GM23338 (cell line): ENCODE results near the gene TPX2. TPM values are rescaled to one million over a fixed set of nuclear protein-coding genes. Genes with fewer than 3 reads are reported as not detected.

Experiments used
- ATAC-seq: fragments of 200-7000 bp; cut with Tn5 transposase; 3 replicates; pipeline ENCODE4 v1.9.1; 2020
- DNase-seq: peaks from one replicate; pipeline ENCODE4 v3.0.0-alpha.2; 2015; ENCODE audit warnings: low spot score
- H2AFZ ChIP-seq: fragments of 200-600 bp; sonication (generic); 2 replicates; pipeline ENCODE4 v1.8.0; 2016; ENCODE audit warnings: antibody characterized with exemption, mild to moderate bottlenecking, moderate library complexity
- H3F3A ChIP-seq: fragments of 200-600 bp; sonication (generic); replicated peaks from 2 replicates; pipeline ENCODE4 v1.8.0; 2017; ENCODE audit warnings: antibody characterized with exemption, mixed run types, low read depth
- H3K27ac ChIP-seq: fragments of 200-600 bp; sonication (generic); 2 replicates; pipeline ENCODE4 v1.6.1; 2016; ENCODE audit warnings: low read depth
- H3K27me3 ChIP-seq: fragments of 200-600 bp; sonication (generic); 2 replicates; pipeline ENCODE4 v1.8.0; 2016; ENCODE audit warnings: mild to moderate bottlenecking, mixed run types, moderate library complexity; ENCODE audit not compliant: insufficient read depth
- H3K36me3 ChIP-seq: fragments of 200-600 bp; sonication (generic); 2 replicates; pipeline ENCODE4 v1.8.0; 2016; ENCODE audit warnings: mild to moderate bottlenecking; ENCODE audit not compliant: insufficient read depth
- H3K4me1 ChIP-seq: fragments of 200-600 bp; sonication (generic); 2 replicates; pipeline ENCODE4 v1.8.0; 2016; ENCODE audit warnings: mild to moderate bottlenecking, moderate library complexity; ENCODE audit not compliant: insufficient read depth
- H3K4me2 ChIP-seq: fragments of 200-600 bp; sonication (generic); 2 replicates; pipeline ENCODE4 v1.7.1; 2017; ENCODE audit warnings: mixed run types
- H3K4me3 ChIP-seq: fragments of 200-600 bp; sonication (generic); 2 replicates; pipeline ENCODE4 v1.6.1; 2016; ENCODE audit warnings: mixed run types
- H3K79me2 ChIP-seq: fragments of 200-600 bp; sonication (generic); replicated peaks from 2 replicates; pipeline ENCODE4 v1.8.0; 2017; ENCODE audit warnings: mild to moderate bottlenecking; ENCODE audit not compliant: insufficient read depth
- H3K9me2 ChIP-seq: fragments of 200-600 bp; sonication (generic); 2 replicates; pipeline ENCODE4 v1.8.0; 2017; ENCODE audit not compliant: insufficient read depth
- H4K20me1 ChIP-seq: fragments of 200-600 bp; sonication (generic); replicated peaks from 2 replicates; pipeline ENCODE4 v1.8.0; 2017; ENCODE audit warnings: mild to moderate bottlenecking; ENCODE audit not compliant: insufficient read depth
- H3K27ac Mint-ChIP-seq: 2 replicates; pipeline ENCODE4 v1.8.0; 2020; ENCODE audit warnings: inconsistent platforms, mild to moderate bottlenecking, moderate library complexity, mixed read lengths
- H3K27me3 Mint-ChIP-seq: 3 replicates; pipeline ENCODE4 v1.8.0; 2022; ENCODE audit warnings: low read depth, mild to moderate bottlenecking, moderate library complexity, mixed read lengths, inconsistent platforms; ENCODE audit not compliant: insufficient read depth, poor library complexity
- H3K36me3 Mint-ChIP-seq: 3 replicates; pipeline ENCODE4 v1.8.0; 2021; ENCODE audit warnings: low read depth, mild to moderate bottlenecking, inconsistent platforms, moderate library complexity, mixed read lengths
- H3K4me1 Mint-ChIP-seq: 3 replicates; pipeline ENCODE4 v1.8.0; 2020; ENCODE audit warnings: mild to moderate bottlenecking, inconsistent platforms, mixed read lengths
- H3K4me3 Mint-ChIP-seq: 3 replicates; pipeline ENCODE4 v1.8.0; 2021; ENCODE audit warnings: moderate library complexity, mild to moderate bottlenecking, inconsistent platforms, mixed read lengths
- H3K9me3 Mint-ChIP-seq: 3 replicates; pipeline ENCODE4 v1.8.0; 2020; ENCODE audit warnings: moderate library complexity, mild to moderate bottlenecking, inconsistent platforms, mixed read lengths
- CREB1 ChIP-seq: fragments of 250-450 bp; sonication (Bioruptor Pico); IDR thresholded peaks from 2 replicates; pipeline ENCODE4 v1.5.0; 2020; ENCODE audit warnings: low read depth, mild to moderate bottlenecking, moderate library complexity
- ETS1 ChIP-seq: IDR thresholded peaks from 2 replicates; pipeline ENCODE4 v1.6.1; 2016; ENCODE audit warnings: antibody characterized with exemption
- EZH2 ChIP-seq: fragments of 200-600 bp; sonication (generic); IDR thresholded peaks from one replicate; pipeline ENCODE4 v1.8.0; 2017; ENCODE audit warnings: antibody characterized with exemption, mild to moderate bottlenecking, low read depth; ENCODE audit not compliant: unreplicated experiment
- EZH2phosphoT487 ChIP-seq: fragments of 200-600 bp; sonication (generic); IDR thresholded peaks from one replicate; pipeline ENCODE4 v1.8.1; 2018; ENCODE audit warnings: antibody characterized with exemption; ENCODE audit not compliant: unreplicated experiment
- JUNB ChIP-seq: IDR thresholded peaks from one replicate; pipeline ENCODE4 v1.6.1; 2016; ENCODE audit warnings: antibody characterized with exemption; ENCODE audit not compliant: unreplicated experiment
- NANOG ChIP-seq: IDR thresholded peaks from 2 replicates; pipeline ENCODE4 v1.6.1; 2016; ENCODE audit warnings: antibody characterized with exemption, borderline replicate concordance
- POLR2AphosphoS5 ChIP-seq: IDR thresholded peaks from 2 replicates; pipeline ENCODE4 v1.6.1; 2016; ENCODE audit warnings: antibody characterized with exemption, low read depth
- ZNF114 ChIP-seq: fragments of 250-450 bp; sonication (Bioruptor Pico); IDR thresholded peaks from 2 replicates; pipeline ENCODE4 v1.5.0; 2020; ENCODE audit warnings: mild to moderate bottlenecking, moderate library complexity
- ZNF331 ChIP-seq: fragments of 250-450 bp; sonication (Bioruptor Pico); IDR thresholded peaks from 2 replicates; pipeline ENCODE4 v1.5.0; 2020; ENCODE audit warnings: low read depth, mild to moderate bottlenecking, moderate library complexity
- polyA plus RNA-seq: library from polyadenylated mRNA; unstranded; fragments of >200 nt; fragmentation: Nextera tagmentation; extraction: Ambion mirVana; gene quantifications from 2 replicates; pipeline ENCODE4 v1.2.1, GENCODE V29; 2016
- total RNA-seq: library from RNA; depleted of rRNA; stranded (reverse); fragments of >200 nt; shearing (Covaris generic); gene quantifications from 2 replicates; pipeline ENCODE4 v1.2.3, GENCODE V29; 2014
- TF ChIP-seq, protein P1 (sequence below), 2 experiments: fragments of 200-600 bp in 1 of 2; sonication (generic) in 1 of 2; conservative IDR thresholded peaks; 2 replicates each; pipeline versions ENCODE4 v1.5.1 to v1.6.1; 2016 to 2017; ENCODE audit warnings: antibody characterized with exemption in 2 of 2, low read depth in 2 of 2, mild to moderate bottlenecking in 2 of 2, moderate library complexity in 1 of 2
- TF ChIP-seq, protein P2 (sequence below): fragments of 250-450 bp; sonication (Bioruptor Pico); IDR thresholded peaks from 2 replicates; pipeline ENCODE4 v1.5.0; 2020; ENCODE audit warnings: mild to moderate bottlenecking, moderate library complexity
- TF ChIP-seq, protein P3 (sequence below): IDR thresholded peaks from one replicate; pipeline ENCODE4 v1.6.1; 2018; ENCODE audit warnings: antibody characterized with exemption; ENCODE audit not compliant: unreplicated experiment

TPX2 gene
- total and polyA plus RNA-seq, 2 experiments from 2014 or later, result 101 to 159 TPM

DNA sequence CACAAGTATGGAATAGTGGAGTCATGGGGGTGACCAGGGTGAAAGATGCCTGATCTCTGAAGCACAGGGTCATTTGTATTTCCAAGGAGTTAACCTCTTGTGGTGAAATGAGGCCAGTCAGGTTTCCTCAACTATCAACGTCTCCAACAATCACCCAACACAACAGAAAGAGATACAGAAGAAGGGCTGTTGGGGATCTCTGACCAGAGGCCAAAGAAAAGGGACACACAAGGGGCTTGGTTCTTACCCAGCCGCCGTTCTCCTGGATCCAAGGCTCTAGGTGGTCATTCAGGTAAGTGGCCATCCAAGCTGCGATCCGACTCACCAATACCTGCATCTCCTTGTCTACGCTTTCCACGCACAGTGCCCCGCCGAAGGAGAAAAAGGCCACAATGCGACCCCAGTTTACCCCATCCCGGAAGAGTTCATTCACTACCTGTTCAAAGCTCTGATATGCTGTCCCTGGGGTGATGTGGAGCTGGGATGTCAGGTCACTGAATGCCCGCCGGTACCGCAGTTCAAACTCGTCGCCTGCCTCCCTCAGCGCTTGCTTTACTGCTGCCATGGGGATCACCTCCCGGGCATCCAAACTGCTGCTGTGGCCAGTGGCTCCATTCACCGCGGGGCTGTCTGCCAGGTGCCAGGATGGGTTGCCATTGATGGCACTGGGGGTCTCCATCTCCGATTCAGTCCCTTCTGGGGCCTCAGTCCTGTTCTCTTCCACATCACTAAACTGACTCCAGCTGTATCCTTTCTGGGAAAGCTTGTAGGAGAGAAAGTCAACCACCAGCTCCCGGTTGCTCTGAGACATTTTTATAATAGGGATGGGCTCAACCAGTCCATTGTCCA lies 17.5 kb upstream of the TPX2 start:
- H3K4me3 ChIP-seq, result peak overlapping the region; percentile 71
- H3K9me3 Mint-ChIP-seq, result no peaks in the 10 kb centered on the region; the same call in 2 of the 3 replicates
- H3K27ac Mint-ChIP-seq, result no peak overlapping the region
- H3K27ac ChIP-seq, result peak overlapping the region; percentile 100
- H3K4me1 ChIP-seq, result peaks cover 49% of the 10 kb centered on the region
- H3K36me3 ChIP-seq, result peaks cover 8% of the 10 kb centered on the region; the same call in 1 of the 2 replicates
- TF ChIP-seq, protein P1, sequence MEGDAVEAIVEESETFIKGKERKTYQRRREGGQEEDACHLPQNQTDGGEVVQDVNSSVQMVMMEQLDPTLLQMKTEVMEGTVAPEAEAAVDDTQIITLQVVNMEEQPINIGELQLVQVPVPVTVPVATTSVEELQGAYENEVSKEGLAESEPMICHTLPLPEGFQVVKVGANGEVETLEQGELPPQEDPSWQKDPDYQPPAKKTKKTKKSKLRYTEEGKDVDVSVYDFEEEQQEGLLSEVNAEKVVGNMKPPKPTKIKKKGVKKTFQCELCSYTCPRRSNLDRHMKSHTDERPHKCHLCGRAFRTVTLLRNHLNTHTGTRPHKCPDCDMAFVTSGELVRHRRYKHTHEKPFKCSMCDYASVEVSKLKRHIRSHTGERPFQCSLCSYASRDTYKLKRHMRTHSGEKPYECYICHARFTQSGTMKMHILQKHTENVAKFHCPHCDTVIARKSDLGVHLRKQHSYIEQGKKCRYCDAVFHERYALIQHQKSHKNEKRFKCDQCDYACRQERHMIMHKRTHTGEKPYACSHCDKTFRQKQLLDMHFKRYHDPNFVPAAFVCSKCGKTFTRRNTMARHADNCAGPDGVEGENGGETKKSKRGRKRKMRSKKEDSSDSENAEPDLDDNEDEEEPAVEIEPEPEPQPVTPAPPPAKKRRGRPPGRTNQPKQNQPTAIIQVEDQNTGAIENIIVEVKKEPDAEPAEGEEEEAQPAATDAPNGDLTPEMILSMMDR (conservative IDR thresholded peaks at IDR 0.05; ENCODE audit: low read depth in 2 of 2), result no peak
- TF ChIP-seq, protein P2, sequence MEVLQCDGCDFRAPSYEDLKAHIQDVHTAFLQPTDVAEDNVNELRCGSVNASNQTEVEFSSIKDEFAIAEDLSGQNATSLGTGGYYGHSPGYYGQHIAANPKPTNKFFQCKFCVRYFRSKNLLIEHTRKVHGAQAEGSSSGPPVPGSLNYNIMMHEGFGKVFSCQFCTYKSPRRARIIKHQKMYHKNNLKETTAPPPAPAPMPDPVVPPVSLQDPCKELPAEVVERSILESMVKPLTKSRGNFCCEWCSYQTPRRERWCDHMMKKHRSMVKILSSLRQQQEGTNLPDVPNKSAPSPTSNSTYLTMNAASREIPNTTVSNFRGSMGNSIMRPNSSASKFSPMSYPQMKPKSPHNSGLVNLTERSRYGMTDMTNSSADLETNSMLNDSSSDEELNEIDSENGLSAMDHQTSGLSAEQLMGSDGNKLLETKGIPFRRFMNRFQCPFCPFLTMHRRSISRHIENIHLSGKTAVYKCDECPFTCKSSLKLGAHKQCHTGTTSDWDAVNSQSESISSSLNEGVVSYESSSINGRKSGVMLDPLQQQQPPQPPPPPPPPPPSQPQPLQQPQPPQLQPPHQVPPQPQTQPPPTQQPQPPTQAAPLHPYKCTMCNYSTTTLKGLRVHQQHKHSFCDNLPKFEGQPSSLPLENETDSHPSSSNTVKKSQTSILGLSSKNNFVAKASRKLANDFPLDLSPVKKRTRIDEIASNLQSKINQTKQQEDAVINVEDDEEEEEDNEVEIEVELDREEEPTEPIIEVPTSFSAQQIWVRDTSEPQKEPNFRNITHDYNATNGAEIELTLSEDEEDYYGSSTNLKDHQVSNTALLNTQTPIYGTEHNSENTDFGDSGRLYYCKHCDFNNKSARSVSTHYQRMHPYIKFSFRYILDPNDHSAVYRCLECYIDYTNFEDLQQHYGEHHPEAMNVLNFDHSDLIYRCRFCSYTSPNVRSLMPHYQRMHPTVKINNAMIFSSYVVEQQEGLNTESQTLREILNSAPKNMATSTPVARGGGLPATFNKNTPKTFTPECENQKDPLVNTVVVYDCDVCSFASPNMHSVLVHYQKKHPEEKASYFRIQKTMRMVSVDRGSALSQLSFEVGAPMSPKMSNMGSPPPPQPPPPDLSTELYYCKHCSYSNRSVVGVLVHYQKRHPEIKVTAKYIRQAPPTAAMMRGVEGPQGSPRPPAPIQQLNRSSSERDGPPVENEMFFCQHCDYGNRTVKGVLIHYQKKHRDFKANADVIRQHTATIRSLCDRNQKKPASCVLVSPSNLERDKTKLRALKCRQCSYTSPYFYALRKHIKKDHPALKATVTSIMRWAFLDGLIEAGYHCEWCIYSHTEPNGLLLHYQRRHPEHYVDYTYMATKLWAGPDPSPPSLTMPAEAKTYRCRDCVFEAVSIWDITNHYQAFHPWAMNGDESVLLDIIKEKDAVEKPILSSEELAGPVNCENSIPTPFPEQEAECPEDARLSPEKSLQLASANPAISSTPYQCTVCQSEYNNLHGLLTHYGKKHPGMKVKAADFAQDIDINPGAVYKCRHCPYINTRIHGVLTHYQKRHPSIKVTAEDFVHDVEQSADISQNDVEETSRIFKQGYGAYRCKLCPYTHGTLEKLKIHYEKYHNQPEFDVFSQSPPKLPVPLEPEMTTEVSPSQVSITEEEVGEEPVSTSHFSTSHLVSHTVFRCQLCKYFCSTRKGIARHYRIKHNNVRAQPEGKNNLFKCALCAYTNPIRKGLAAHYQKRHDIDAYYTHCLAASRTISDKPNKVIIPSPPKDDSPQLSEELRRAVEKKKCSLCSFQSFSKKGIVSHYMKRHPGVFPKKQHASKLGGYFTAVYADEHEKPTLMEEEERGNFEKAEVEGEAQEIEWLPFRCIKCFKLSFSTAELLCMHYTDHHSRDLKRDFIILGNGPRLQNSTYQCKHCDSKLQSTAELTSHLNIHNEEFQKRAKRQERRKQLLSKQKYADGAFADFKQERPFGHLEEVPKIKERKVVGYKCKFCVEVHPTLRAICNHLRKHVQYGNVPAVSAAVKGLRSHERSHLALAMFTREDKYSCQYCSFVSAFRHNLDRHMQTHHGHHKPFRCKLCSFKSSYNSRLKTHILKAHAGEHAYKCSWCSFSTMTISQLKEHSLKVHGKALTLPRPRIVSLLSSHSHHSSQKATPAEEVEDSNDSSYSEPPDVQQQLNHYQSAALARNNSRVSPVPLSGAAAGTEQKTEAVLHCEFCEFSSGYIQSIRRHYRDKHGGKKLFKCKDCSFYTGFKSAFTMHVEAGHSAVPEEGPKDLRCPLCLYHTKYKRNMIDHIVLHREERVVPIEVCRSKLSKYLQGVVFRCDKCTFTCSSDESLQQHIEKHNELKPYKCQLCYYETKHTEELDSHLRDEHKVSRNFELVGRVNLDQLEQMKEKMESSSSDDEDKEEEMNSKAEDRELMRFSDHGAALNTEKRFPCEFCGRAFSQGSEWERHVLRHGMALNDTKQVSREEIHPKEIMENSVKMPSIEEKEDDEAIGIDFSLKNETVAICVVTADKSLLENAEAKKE (CRISPR knock-in tag), result no peak
- no peak for TF ChIP-seq ZNF114
- TF ChIP-seq EZH2phosphoT487, result no peak
- no peak for TF ChIP-seq JUNB
- TF ChIP-seq EZH2, result no peak
- TF ChIP-seq NANOG, result no peak
- TF ChIP-seq CREB1 (CRISPR knock-in tag), result no peak
- TF ChIP-seq, protein P3, sequence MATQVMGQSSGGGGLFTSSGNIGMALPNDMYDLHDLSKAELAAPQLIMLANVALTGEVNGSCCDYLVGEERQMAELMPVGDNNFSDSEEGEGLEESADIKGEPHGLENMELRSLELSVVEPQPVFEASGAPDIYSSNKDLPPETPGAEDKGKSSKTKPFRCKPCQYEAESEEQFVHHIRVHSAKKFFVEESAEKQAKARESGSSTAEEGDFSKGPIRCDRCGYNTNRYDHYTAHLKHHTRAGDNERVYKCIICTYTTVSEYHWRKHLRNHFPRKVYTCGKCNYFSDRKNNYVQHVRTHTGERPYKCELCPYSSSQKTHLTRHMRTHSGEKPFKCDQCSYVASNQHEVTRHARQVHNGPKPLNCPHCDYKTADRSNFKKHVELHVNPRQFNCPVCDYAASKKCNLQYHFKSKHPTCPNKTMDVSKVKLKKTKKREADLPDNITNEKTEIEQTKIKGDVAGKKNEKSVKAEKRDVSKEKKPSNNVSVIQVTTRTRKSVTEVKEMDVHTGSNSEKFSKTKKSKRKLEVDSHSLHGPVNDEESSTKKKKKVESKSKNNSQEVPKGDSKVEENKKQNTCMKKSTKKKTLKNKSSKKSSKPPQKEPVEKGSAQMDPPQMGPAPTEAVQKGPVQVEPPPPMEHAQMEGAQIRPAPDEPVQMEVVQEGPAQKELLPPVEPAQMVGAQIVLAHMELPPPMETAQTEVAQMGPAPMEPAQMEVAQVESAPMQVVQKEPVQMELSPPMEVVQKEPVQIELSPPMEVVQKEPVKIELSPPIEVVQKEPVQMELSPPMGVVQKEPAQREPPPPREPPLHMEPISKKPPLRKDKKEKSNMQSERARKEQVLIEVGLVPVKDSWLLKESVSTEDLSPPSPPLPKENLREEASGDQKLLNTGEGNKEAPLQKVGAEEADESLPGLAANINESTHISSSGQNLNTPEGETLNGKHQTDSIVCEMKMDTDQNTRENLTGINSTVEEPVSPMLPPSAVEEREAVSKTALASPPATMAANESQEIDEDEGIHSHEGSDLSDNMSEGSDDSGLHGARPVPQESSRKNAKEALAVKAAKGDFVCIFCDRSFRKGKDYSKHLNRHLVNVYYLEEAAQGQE, result no peak
- TF ChIP-seq POLR2AphosphoS5, result no peak
- no peak for TF ChIP-seq ETS1
- TF ChIP-seq ZNF331 (CRISPR knock-in tag), result no peak
- peaks cover 8% of the 10 kb centered on the region for H3F3A ChIP-seq
- peaks cover 53% of the 10 kb centered on the region for H3K4me1 Mint-ChIP-seq
- H3K4me3 Mint-ChIP-seq, result peak overlapping the region; percentile 90
- H2AFZ ChIP-seq, result no peak overlapping the region
- no peaks in the 10 kb centered on the region for H3K9me2 ChIP-seq
- ATAC-seq (no peak), DNase-seq (peak; percentile 43)
- no peaks in the 10 kb centered on the region for H3K27me3 ChIP-seq
- no peaks in the 10 kb centered on the region for H4K20me1 ChIP-seq
- peaks cover 48% of the 10 kb centered on the region for H3K36me3 Mint-ChIP-seq
- H3K79me2 ChIP-seq, result peaks cover 56% of the 10 kb centered on the region
- peaks cover 20% of the 10 kb centered on the region for H3K27me3 Mint-ChIP-seq
- peak overlapping the region; percentile 86 for H3K4me2 ChIP-seq
